ENCODE data around the gene ZNF648.

- TF ChIP-seq POLR2AphosphoS5 (IDR thresholded peaks at IDR 0.05; ENCODE audit: borderline replicate concordance, low read depth, low read length) (no peak), EZH2 (IDR thresholded peaks at IDR 0.05) (no peak), FOXP2 (optimal IDR thresholded peaks at IDR 0.05; ENCODE audit: control extremely low read depth, extremely low read length, insufficient read depth) (no peak)
These were observed 29.6 kb upstream of the ZNF648 start for GRCh38 chr1:182091083-182091482.
